SK-N-SH (cell line): Measurements from ENCODE around the gene PHPT1. TPM values are rescaled to one million over a fixed set of nuclear protein-coding genes. Genes with fewer than 3 reads are reported as not detected.
A peak's percentile ranks its signal among the peaks of the same experiment; 100 is the strongest.

Experiments used
- CTCF ChIA-PET: fragments of 300-600, 350-600 bp; formaldehyde crosslinking; extraction: SDS; loops from one replicate; lab custom pipeline; 2021; lab: Yijun Ruan, JAX
- POLR2A ChIA-PET: fragments of 350-600 bp; sonication (Branson Sonifier 250); formaldehyde crosslinking; extraction: SDS; loops from one replicate; lab custom pipeline; 2020; ENCODE audit warnings: antibody characterized with exemption, inconsistent platforms; lab: Yijun Ruan, JAX
- DNase-seq: peaks from one replicate; pipeline ENCODE4 v3.0.0; 2012
- H2AFZ ChIP-seq: fragments of 200-600 bp; sonication (generic); 2 replicates; pipeline ENCODE4 v1.8.1; 2016; ENCODE audit warnings: antibody characterized with exemption, mild to moderate bottlenecking, low read depth
- H3F3A ChIP-seq: fragments of 200-600 bp; sonication (generic); replicated peaks from 2 replicates; pipeline ENCODE3; 2016; ENCODE audit warnings: antibody characterized with exemption, mild to moderate bottlenecking; ENCODE audit not compliant: insufficient read depth
- H3K27ac ChIP-seq, 2 experiments: fragments of 200-500 bp in 1 of 2; fragments of 200-600 bp in 1 of 2; sonication (Bioruptor generic) in 1 of 2; sonication (generic), shearing (Covaris generic) in 1 of 2; 2 replicates each; pipeline versions ENCODE4 v1.5.1 to v1.6.1; 2014 to 2016; ENCODE audit warnings: low read depth in 2 of 2, inconsistent platforms in 1 of 2, low read length in 1 of 2, mild to moderate bottlenecking in 1 of 2, mixed read lengths in 1 of 2
- H3K27me3 ChIP-seq: fragments of 200-600 bp; sonication (generic), shearing (Covaris generic); 2 replicates; pipeline ENCODE4 v1.6.1; 2016; ENCODE audit warnings: mixed run types; ENCODE audit not compliant: insufficient read depth
- H3K36me3 ChIP-seq, 2 experiments: fragments of 200-500 bp in 1 of 2; fragments of 200-600 bp in 1 of 2; sonication (Bioruptor generic) in 1 of 2; sonication (generic) in 1 of 2; replicated peaks in 1 of 2; 2 replicates each; pipeline versions ENCODE3 to v1.5.1; 2014 to 2016; ENCODE audit warnings: low read length in 1 of 2, mild to moderate bottlenecking in 1 of 2; ENCODE audit not compliant: insufficient read depth in 2 of 2, control insufficient read depth in 1 of 2
- H3K4me1 ChIP-seq, 2 experiments: fragments of 200-500 bp in 1 of 2; fragments of 200-600 bp in 1 of 2; sonication (Bioruptor generic) in 1 of 2; sonication (generic), shearing (Covaris generic) in 1 of 2; 2 replicates each; pipeline versions ENCODE4 v1.5.1 to v1.6.1; 2014 to 2016; ENCODE audit warnings: low read depth in 1 of 2, low read length in 1 of 2, mixed run types in 1 of 2; ENCODE audit not compliant: insufficient read depth in 2 of 2, control insufficient read depth in 1 of 2
- H3K4me2 ChIP-seq: fragments of 200-600 bp; sonication (generic), shearing (Covaris generic); 2 replicates; pipeline ENCODE4 v1.6.1; 2017; ENCODE audit warnings: mixed run types
- H3K4me3 ChIP-seq, 2 experiments: fragments of 200-500 bp in 1 of 2; fragments of 200-600 bp in 1 of 2; sonication (Bioruptor generic) in 1 of 2; sonication (generic), shearing (Covaris generic) in 1 of 2; 2 replicates each; pipeline versions ENCODE4 v1.5.1 to v1.8.1; 2014 to 2016; ENCODE audit warnings: low read depth in 2 of 2, inconsistent platforms in 1 of 2, low read length in 1 of 2, mild to moderate bottlenecking in 1 of 2, mixed read lengths in 1 of 2, moderate library complexity in 1 of 2
- H3K79me2 ChIP-seq: fragments of 200-600 bp; sonication (generic); 2 replicates; pipeline ENCODE4 v1.8.1; 2017; ENCODE audit warnings: mild to moderate bottlenecking; ENCODE audit not compliant: insufficient read depth
- H3K9ac ChIP-seq: fragments of 200-600 bp; sonication (generic); 2 replicates; pipeline ENCODE4 v1.6.1; 2017; ENCODE audit warnings: mixed run types
- H3K9me2 ChIP-seq: fragments of 200-600 bp; sonication (generic); 2 replicates; pipeline ENCODE4 v1.6.1; 2017; ENCODE audit warnings: mixed run types
- H3K9me3 ChIP-seq: fragments of 200-600 bp; sonication (generic); 2 replicates; pipeline ENCODE4 v1.6.1; 2017; ENCODE audit warnings: mixed run types, mild to moderate bottlenecking, moderate library complexity
- H4K20me1 ChIP-seq: fragments of 200-600 bp; sonication (generic); 2 replicates; pipeline ENCODE4 v1.6.1; 2017; ENCODE audit warnings: mild to moderate bottlenecking, mixed run types; ENCODE audit not compliant: insufficient read depth
- CHD2 ChIP-seq: fragments of 150-350 bp; IDR thresholded peaks from 2 replicates; pipeline ENCODE4 v1.6.1; 2018; ENCODE audit warnings: low read length; ENCODE audit not compliant: partially characterized antibody
- CTCF ChIP-seq: fragments of 200-600 bp; sonication (generic); IDR thresholded peaks from 2 replicates; pipeline ENCODE4 v1.6.1; 2017; ENCODE audit warnings: antibody characterized with exemption, mild to moderate bottlenecking, moderate library complexity
- FOSL2 ChIP-seq: IDR thresholded peaks from 2 replicates; pipeline ENCODE4 v1.4.0; 2012; ENCODE audit warnings: low read depth, mild to moderate bottlenecking, moderate library complexity, borderline replicate concordance
- GABPA ChIP-seq: IDR thresholded peaks from 2 replicates; pipeline ENCODE4 v1.4.0; 2012; ENCODE audit warnings: low read depth, mild to moderate bottlenecking
- GATA2 ChIP-seq: sonication (generic); formaldehyde crosslinking; IDR thresholded peaks from 2 replicates; pipeline ENCODE4 v1.5.0; 2020; ENCODE audit warnings: mild to moderate bottlenecking, missing genetic modification reagents
- MEF2A ChIP-seq: IDR thresholded peaks from 2 replicates; pipeline ENCODE4 v1.4.0; 2012; ENCODE audit warnings: low read depth, borderline replicate concordance
- RAD21 ChIP-seq: IDR thresholded peaks from 2 replicates; pipeline ENCODE4 v1.6.1; 2012; ENCODE audit warnings: mild to moderate bottlenecking, low read length
- TCF12 ChIP-seq: IDR thresholded peaks from 2 replicates; pipeline ENCODE4 v1.4.0; 2012
- WGBS: methylation state at CpG from one replicate; pipeline ENCODE4 v1.1.6; 2017; ENCODE audit warnings: low lambda C conversion rate; 5-methylcytosine and 5-hydroxymethylcytosine counted together
- polyA plus RNA-seq, 3 experiments: library from polyadenylated mRNA; depleted of rRNA; stranded (reverse); fragments of >200 nt; gene quantifications; 2 replicates each; pipeline ENCODE4 v1.2.3, GENCODE V29; 2012
- TF ChIP-seq, protein P1 (sequence below): fragments of 150-350 bp; IDR thresholded peaks from 2 replicates; pipeline ENCODE4 v1.6.1; 2017; ENCODE audit warnings: antibody characterized with exemption, low read length, low read depth, borderline replicate concordance

The PHPT1 gene
- polyA plus RNA-seq, 1 of the 3 experiments (the other 2 are of a cell fraction): 517 TPM

DNA sequence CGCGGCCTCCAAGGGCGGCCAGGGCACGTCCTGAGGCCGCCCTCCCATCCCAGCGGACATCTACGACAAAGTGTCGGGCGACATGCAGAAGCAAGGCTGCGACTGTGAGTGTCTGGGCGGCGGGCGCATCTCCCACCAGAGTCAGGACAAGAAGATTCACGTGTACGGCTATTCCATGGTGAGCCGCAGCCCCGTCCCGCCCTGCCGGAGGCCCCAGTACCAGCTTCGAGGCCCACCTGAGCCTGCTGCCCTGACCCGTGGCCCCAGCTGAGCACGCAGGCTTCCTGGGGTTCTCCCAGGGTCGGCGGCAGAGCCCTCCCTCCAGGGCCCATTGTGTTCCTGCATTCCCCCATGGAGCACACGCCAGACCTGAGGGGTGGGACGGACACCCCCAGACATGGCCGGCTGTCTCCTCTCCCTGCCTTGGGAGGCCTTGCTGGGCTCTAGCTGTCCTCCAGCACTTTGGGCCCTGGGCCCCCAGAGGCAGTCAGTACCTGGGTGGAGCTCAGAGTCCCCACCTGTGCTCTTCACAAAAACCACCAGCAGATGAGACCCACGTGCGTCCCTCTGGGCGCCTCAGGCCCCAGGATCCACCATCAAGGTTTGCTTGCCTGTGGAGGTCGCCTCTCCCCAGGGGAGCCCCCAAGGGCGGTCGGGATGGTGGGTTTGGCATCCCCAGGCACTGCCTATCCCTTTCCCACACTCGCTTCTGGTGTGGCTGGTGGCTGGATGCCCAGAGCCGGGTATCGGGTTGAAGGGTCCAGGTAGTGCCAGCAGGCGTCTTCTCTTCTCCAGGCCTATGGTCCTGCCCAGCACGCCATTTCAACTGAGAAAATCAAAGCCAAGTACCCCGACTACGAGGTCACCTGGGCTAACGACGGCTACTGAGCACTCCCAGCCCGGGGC lies 1.0 kb downstream of the PHPT1 start:
- Histone ChIP-seq H3K4me3 (peak overlapping the region; percentile 89 to 97), H3K9ac (peak overlapping the region; percentile 84), H3K27me3 (no peaks in the 10 kb centered on the region), H3K9me3 (no peaks in the 10 kb centered on the region), H3K4me2 (peak overlapping the region; percentile 96), H3K79me2 (peaks cover 23% of the 10 kb centered on the region; the same call in 1 of the 2 replicates), H4K20me1 (no peaks in the 10 kb centered on the region; the same call in 1 of the 2 replicates), H3K27ac (peak overlapping the region; percentile 72 to 84; a peak in 3 of 4 replicates), H2AFZ (no peak overlapping the region), H3F3A (no peaks in the 10 kb centered on the region), H3K4me1 (peaks cover 4 to 13% of the 10 kb centered on the region in 2 experiments; a peak in 2 of 4 replicates), H3K36me3 (peaks cover 0 to 13% of the 10 kb centered on the region in 2 experiments), H3K9me2 (no peaks in the 10 kb centered on the region)
- no peak for TF ChIP-seq RAD21
- TF ChIP-seq MEF2A: no peak
- TF ChIP-seq GABPA: no peak
- no peak for TF ChIP-seq CTCF
- TF ChIP-seq, protein P1, sequence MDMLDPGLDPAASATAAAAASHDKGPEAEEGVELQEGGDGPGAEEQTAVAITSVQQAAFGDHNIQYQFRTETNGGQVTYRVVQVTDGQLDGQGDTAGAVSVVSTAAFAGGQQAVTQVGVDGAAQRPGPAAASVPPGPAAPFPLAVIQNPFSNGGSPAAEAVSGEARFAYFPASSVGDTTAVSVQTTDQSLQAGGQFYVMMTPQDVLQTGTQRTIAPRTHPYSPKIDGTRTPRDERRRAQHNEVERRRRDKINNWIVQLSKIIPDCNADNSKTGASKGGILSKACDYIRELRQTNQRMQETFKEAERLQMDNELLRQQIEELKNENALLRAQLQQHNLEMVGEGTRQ: no peak
- no peak for TF ChIP-seq GATA2
- TF ChIP-seq FOSL2: no peak
- no peak for TF ChIP-seq TCF12
- WGBS: 47% methylated on average over 32 of the region's 43 CpGs
- DNase-seq: no peak
- ChIA-PET CTCF (interaction anchor here (1.5 kb wide), 1 partner anchor 10 kb away, joined by 7 read pairs; no protein-coding TSS in a partner anchor), POLR2A (interaction anchor here (1.2 kb wide), 1 partner anchor 16 kb away, joined by 3 read pairs; the partner anchor contains the start of gene EDF1)

- Histone ChIP-seq H3K4me3 (peak overlapping the region in 1 of 2 experiments; percentile 89; a peak in 1 of 4 replicates), H3K36me3 (peaks cover 0 to 8% of the 10 kb centered on the region in 2 experiments), H3K4me2 (peak overlapping the region; percentile 96), H3F3A (no peaks in the 10 kb centered on the region), H3K4me1 (peaks cover 4 to 13% of the 10 kb centered on the region in 2 experiments; a peak in 2 of 4 replicates), H3K9me3 (no peaks in the 10 kb centered on the region), H3K9ac (peak overlapping the region; percentile 84; the same call in 1 of the 2 replicates), H4K20me1 (no peaks in the 10 kb centered on the region; the same call in 1 of the 2 replicates), H3K9me2 (no peaks in the 10 kb centered on the region), H2AFZ (no peak overlapping the region), H3K27me3 (no peaks in the 10 kb centered on the region)
- POLR2A ChIA-PET: interaction anchor here (0.7 to 1.2 kb wide), 3 partner anchors 9 to 13 kb away, joined by 3 read pairs; no protein-coding TSS in a partner anchor
- no peak for DNase-seq
- 87% methylated on average over 6 of the region's 23 CpGs for WGBS
- CTCF ChIA-PET: interaction anchor here (1.0 to 1.5 kb wide), 2 partner anchors 9 to 63 kb away, joined by 3 to 7 read pairs; no protein-coding TSS in a partner anchor
- TF ChIP-seq CHD2: no peak
- TF ChIP-seq, all 33 proteins: peak for 0
- Histone ChIP-seq H3K79me2 (peaks cover 23% of the 10 kb centered on the region; the same call in 1 of the 2 replicates), H3K27ac (no peak overlapping the region)
Measured at GRCh38 chr9:136850866-136851775, 1.9 kb downstream of the PHPT1 start.
